Gastrocnemius medialis (tissue), 4 donors: ENCODE results near the gene E2F8.

Source experiments
- CTCF ChIP-seq, 5 experiments: fragments of 450-650 bp in 3 of 5; fragments of 200-600 bp in 2 of 5; sonication (generic) in 2 of 5; IDR thresholded peaks in 4 of 5; conservative IDR thresholded peaks in 1 of 5; 1 replicate in 4 of 5; 2 replicates in 1 of 5; pipeline ENCODE4 v1.5.1; 2016 to 2019; ENCODE audit warnings: antibody characterized with exemption in 5 of 5, mild to moderate bottlenecking in 3 of 5, moderate library complexity in 3 of 5
- POLR2A ChIP-seq, 2 donors: fragments of 450-650 bp; IDR thresholded peaks; one replicate each; pipeline ENCODE4 v1.6.1; 2017; ENCODE audit warnings: antibody characterized with exemption in 2 of 2, mild to moderate bottlenecking in 2 of 2, moderate library complexity in 2 of 2

- TF ChIP-seq CTCF (IDR thresholded peaks at IDR 0.05 in 4 of 5, conservative IDR thresholded peaks at IDR 0.05 in 1 of 5), result no peak
- no peak for TF ChIP-seq POLR2A (IDR thresholded peaks at IDR 0.05)
Observed at GRCh38 chr11:19252394-19253152, 11.8 kb upstream of the E2F8 start.
